CD4-positive, alpha-beta T cell treated with Interleukin-12 subunit alpha and Interleukin-12 subunit beta, for 1 hour (primary cell): ENCODE measurements around the gene FOLH1.
"Not testable (repeated sequence)": the region's sequence is repeated elsewhere in the genome, so short reads cannot be mapped to it uniquely, and the experiment has no call there.

Experiments used
- DNase-seq: peaks from one replicate; pipeline ENCODE4 v3.0.0-alpha.2; 2020

Gene FOLH1

GRCh38 chr11:49208006-49208721 is at the start of gene FOLH1:
Gene FOLH1 (minus strand): TSS chr11:49208602. CDS start chr11:49208409, 193 bp downstream.
- no peak for DNase-seq

- not testable (repeated sequence) for DNase-seq
Observed at GRCh38 chr11:49255148-49255547, 46.7 kb upstream of the FOLH1 start.

GRCh38 chr11:49251212-49251611 is 42.8 kb upstream of the FOLH1 start:
- DNase-seq = not testable (repeated sequence)

GRCh38 chr11:49250398-49251115 is 42.2 kb upstream of the FOLH1 start:
- DNase-seq = not testable (repeated sequence)

GRCh38 chr11:49249363-49249762 is 41.0 kb upstream of the FOLH1 start:
- DNase-seq = not testable (repeated sequence)

GRCh38 chr11:49233685-49234084 is 25.3 kb upstream of the FOLH1 start:
- DNase-seq = not testable (repeated sequence)

GRCh38 chr11:49233019-49233418 is 24.6 kb upstream of the FOLH1 start:
- DNase-seq = not testable (repeated sequence)

- DNase-seq = not testable (repeated sequence)
Observed at GRCh38 chr11:49231725-49232124, 23.3 kb upstream of the FOLH1 start.

GRCh38 chr11:49230534-49230933 is 22.1 kb upstream of the FOLH1 start:
- DNase-seq = not testable (repeated sequence)

- DNase-seq = not testable (repeated sequence)
Observed at GRCh38 chr11:49230001-49230400, 21.6 kb upstream of the FOLH1 start.

GRCh38 chr11:49229136-49229535 is 20.7 kb upstream of the FOLH1 start:
- DNase-seq = not testable (repeated sequence)

- DNase-seq = not testable (repeated sequence)
Observed at GRCh38 chr11:49225255-49225785, 16.9 kb upstream of the FOLH1 start.

- DNase-seq = no peak
Observed at GRCh38 chr11:49221112-49221511, 12.7 kb upstream of the FOLH1 start.

GRCh38 chr11:49213026-49213560 is 4.7 kb upstream of the FOLH1 start:
- DNase-seq = no peak

GRCh38 chr11:49206999-49207398 is 1.4 kb downstream of the FOLH1 start:
- DNase-seq = not testable (repeated sequence)

- no peak for DNase-seq
Observed at GRCh38 chr11:49202287-49202976, 6.0 kb downstream of the FOLH1 start.

GRCh38 chr11:49196775-49197174 is 11.6 kb downstream of the FOLH1 start:
- DNase-seq = not testable (repeated sequence)

GRCh38 chr11:49196002-49196401 is 12.4 kb downstream of the FOLH1 start:
- DNase-seq = not testable (repeated sequence)

- DNase-seq = not testable (repeated sequence)
Observed at GRCh38 chr11:49190287-49190686, 18.1 kb downstream of the FOLH1 start.

GRCh38 chr11:49186225-49186624 is 22.2 kb downstream of the FOLH1 start:
- DNase-seq = not testable (repeated sequence)

GRCh38 chr11:49185597-49185996 is 22.8 kb downstream of the FOLH1 start:
- not testable (repeated sequence) for DNase-seq

- DNase-seq = not testable (repeated sequence)
Observed at GRCh38 chr11:49184756-49185155, 23.6 kb downstream of the FOLH1 start.

- not testable (repeated sequence) for DNase-seq
Observed at GRCh38 chr11:49177936-49178335, 30.5 kb downstream of the FOLH1 start.
